ENCODE data around the gene CC2D2A.

DNA sequence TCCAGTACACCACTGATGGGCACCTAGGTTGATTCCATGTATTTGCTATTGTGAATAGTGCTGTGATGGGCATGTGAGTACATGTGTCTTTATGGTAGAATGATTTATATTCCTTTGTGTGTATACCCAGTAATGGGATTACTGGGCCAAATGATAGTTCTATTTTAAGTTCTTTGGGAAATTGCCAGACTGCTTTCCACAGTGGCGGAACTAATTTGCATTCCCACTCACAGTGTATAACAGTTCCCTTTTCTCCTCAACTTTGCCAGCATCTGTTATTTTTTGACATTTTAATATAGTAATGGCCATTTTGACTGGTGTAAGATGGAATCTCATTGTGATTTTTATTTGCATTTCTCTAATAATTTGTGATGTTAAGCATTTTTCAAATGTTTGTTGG, 25.9 kb downstream of the CC2D2A start:
- TF ChIP-seq CTCF (IDR thresholded peaks at IDR 0.05 in 8 of 11, conservative IDR thresholded peaks at IDR 0.05 in 3 of 11) (no peak), POLR2AphosphoS5 (IDR thresholded peaks at IDR 0.05) (no peak)
